Sigmoid colon (tissue), 4 donors: ENCODE data around the gene ADCY3.

Experiments
- CTCF ChIP-seq, 4 experiments: fragments of 450-650 bp in 3 of 4; fragments of 200-600 bp in 1 of 4; IDR thresholded peaks; one replicate each; pipeline ENCODE4 v1.5.1; 2016 to 2019; ENCODE audit warnings: antibody characterized with exemption in 4 of 4, mild to moderate bottlenecking in 3 of 4, moderate library complexity in 2 of 4
- EP300 ChIP-seq, 4 donors: sonication (generic); formaldehyde crosslinking; IDR thresholded peaks; one replicate each; pipeline ENCODE4 v1.6.1; 2017; ENCODE audit warnings: antibody characterized with exemption in 4 of 4
- POLR2A ChIP-seq, 2 donors: fragments of 450-650 bp; IDR thresholded peaks; one replicate each; pipeline ENCODE4 v1.6.1; 2016; ENCODE audit warnings: antibody characterized with exemption in 2 of 2, mild to moderate bottlenecking in 2 of 2, moderate library complexity in 2 of 2
- POLR2AphosphoS5 ChIP-seq, 4 donors: sonication (generic); formaldehyde crosslinking; IDR thresholded peaks; one replicate each; pipeline ENCODE4 v1.6.1; 2017; ENCODE audit warnings: antibody characterized with exemption in 4 of 4

DNA sequence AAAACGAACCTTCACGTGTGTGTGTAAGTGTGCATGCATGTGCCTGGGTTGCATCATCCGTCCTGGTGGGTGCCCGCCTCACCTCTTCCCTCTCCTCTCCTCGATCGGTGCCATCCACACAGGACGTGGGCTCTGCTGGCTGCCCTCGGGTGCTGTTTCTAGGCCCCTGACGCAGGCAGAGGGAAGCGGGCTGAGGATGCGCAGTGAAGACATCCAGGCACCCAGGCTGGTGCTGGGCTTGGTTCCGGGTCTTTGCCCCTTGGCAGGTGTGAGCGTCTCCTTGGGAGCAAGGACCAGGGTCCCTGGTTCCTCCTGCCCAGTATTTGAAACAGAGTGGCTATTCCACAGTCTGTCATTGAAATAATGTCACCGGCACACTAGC lies 6.2 kb upstream of the ADCY3 start:
- TF ChIP-seq CTCF (IDR thresholded peaks at IDR 0.05) (no peak), EP300 (IDR thresholded peaks at IDR 0.05) (no peak), POLR2A (IDR thresholded peaks at IDR 0.05) (no peak), POLR2AphosphoS5 (IDR thresholded peaks at IDR 0.05) (no peak)
